HCT116 (cell line): Measurements from ENCODE around the gene PGGHG.

Experiments used
- CTCF ChIP-seq, 3 experiments: fragments of 200-600 bp in 1 of 3; sonication (generic) in 1 of 3; IDR thresholded peaks in 2 of 3; conservative IDR thresholded peaks in 1 of 3; 2 replicates each; pipeline ENCODE4 v1.5.1; 2012 to 2017; ENCODE audit warnings: low read depth in 2 of 3, low read length in 2 of 3, antibody characterized with exemption in 1 of 3, borderline replicate concordance in 1 of 3, control low read depth in 1 of 3, mild to moderate bottlenecking in 1 of 3, mixed read lengths in 1 of 3, mixed run types in 1 of 3, moderate library complexity in 1 of 3; ENCODE audit not compliant: insufficient read depth in 1 of 3
- POLR2A ChIP-seq: IDR thresholded peaks from 2 replicates; pipeline ENCODE4 v1.7.0; 2011; ENCODE audit warnings: borderline replicate concordance; ENCODE audit not compliant: insufficient read depth, insufficient read length; ENCODE audit errors: extremely low read depth
- ZFX ChIP-seq: fragments of 450-650 bp; IDR thresholded peaks from 2 replicates; pipeline ENCODE4 v1.6.1; 2017
- ZNF274 ChIP-seq: fragments of 200-500 bp; sonication (Bioruptor generic); IDR thresholded peaks from 2 replicates; pipeline ENCODE4 v1.6.1; 2014; ENCODE audit warnings: mild to moderate bottlenecking, low read depth, low read length, inconsistent platforms

- no peak for TF ChIP-seq CTCF (IDR thresholded peaks at IDR 0.05 in 2 of 3, conservative IDR thresholded peaks at IDR 0.05 in 1 of 3; ENCODE audit: borderline replicate concordance in 1 of 3, insufficient read depth in 1 of 3, low read depth in 2 of 3, low read length in 2 of 3)
- TF ChIP-seq POLR2A = no peak
- TF ChIP-seq ZFX = no peak
- TF ChIP-seq ZNF274 = no peak
Observed at GRCh38 chr11:316891-317301, 28.0 kb downstream of the PGGHG start.
